ENCODE measurements around the gene TFIP11.
A peak's percentile ranks its signal among the peaks of the same experiment; 100 is the strongest.

Gene TFIP11

DNA sequence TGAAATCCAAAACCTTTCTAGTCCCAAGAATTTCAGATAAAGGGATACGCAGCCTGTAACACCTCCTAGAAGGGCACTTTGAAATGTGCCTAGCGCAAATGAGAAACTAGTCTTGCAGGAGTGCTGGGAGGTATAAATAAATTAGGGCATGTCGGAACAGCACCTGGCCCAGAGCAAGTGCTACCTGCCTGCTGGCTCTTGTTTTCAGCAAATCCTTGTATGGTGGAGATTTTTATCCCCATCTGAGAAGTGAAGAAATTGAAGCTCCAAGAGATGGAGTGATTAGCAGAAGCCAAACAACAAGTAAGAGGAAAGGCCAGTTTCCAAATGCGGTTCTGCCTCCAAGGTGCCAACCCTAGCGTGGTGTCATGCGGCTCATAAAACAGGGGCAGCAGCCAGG is 36.7 kb upstream of the TFIP11 start:
- peak overlapping the region; percentile 12 for H3K27ac ChIP-seq (ENCODE audit: low read depth, low read length, poor library complexity, severe bottlenecking)
- H3K9me3 ChIP-seq (ENCODE audit: low read length): no peaks in the 10 kb centered on the region
- TF ChIP-seq, protein P1, sequence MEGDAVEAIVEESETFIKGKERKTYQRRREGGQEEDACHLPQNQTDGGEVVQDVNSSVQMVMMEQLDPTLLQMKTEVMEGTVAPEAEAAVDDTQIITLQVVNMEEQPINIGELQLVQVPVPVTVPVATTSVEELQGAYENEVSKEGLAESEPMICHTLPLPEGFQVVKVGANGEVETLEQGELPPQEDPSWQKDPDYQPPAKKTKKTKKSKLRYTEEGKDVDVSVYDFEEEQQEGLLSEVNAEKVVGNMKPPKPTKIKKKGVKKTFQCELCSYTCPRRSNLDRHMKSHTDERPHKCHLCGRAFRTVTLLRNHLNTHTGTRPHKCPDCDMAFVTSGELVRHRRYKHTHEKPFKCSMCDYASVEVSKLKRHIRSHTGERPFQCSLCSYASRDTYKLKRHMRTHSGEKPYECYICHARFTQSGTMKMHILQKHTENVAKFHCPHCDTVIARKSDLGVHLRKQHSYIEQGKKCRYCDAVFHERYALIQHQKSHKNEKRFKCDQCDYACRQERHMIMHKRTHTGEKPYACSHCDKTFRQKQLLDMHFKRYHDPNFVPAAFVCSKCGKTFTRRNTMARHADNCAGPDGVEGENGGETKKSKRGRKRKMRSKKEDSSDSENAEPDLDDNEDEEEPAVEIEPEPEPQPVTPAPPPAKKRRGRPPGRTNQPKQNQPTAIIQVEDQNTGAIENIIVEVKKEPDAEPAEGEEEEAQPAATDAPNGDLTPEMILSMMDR (IDR thresholded peaks at IDR 0.05; ENCODE audit: low read length): no peak
- no peak overlapping the region for H3K4me2 ChIP-seq (ENCODE audit: low read length)
- H3K4me1 ChIP-seq (ENCODE audit: insufficient read depth, low read length, severe bottlenecking): peaks cover 77% of the 10 kb centered on the region
- H3K36me3 ChIP-seq (ENCODE audit: insufficient read depth, low read length): peaks cover 19% of the 10 kb centered on the region
- peaks cover 4% of the 10 kb centered on the region for H3K79me2 ChIP-seq (ENCODE audit: insufficient read depth, low read length)
- H2AFZ ChIP-seq (ENCODE audit: low read length): no peak overlapping the region
- no peak overlapping the region for H3K4me3 ChIP-seq (ENCODE audit: low read depth, low read length, poor library complexity, severe bottlenecking)
- H4K20me1 ChIP-seq (ENCODE audit: insufficient read depth, low read length): no peaks in the 10 kb centered on the region
- no peaks in the 10 kb centered on the region for H3K27me3 ChIP-seq (ENCODE audit: insufficient read depth, low read length)
- H3K9me2 ChIP-seq (ENCODE audit: low read depth, low read length): no peaks in the 10 kb centered on the region
- no peak overlapping the region; the same call in 1 of the 2 replicates for H3K9ac ChIP-seq (ENCODE audit: low read length)
- H3F3A ChIP-seq (ENCODE audit: insufficient read depth, low read length): no peaks in the 10 kb centered on the region

DNA sequence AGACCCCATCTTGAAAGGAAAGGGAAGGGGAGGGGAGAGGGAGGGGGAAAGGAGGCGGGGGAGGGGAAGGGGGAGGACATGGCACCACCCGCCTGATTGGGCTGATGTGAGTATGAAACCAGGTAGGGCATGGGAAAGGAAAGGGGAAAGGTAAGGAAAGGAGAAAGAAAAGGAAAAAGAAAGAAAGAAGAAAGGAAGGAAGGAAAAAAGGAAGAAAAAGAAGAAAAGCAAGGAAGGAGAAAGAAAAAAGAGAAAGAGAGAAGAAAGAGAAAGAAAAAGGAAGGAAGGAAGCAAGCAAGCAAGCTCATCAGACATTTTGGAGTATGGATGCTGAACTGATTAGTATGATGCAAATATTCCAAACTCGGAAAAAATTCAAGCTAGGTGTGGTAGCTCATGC is 36.0 kb upstream of the TFIP11 start:
- peaks cover 4% of the 10 kb centered on the region for H3K79me2 ChIP-seq (ENCODE audit: insufficient read depth, low read length)

DNA sequence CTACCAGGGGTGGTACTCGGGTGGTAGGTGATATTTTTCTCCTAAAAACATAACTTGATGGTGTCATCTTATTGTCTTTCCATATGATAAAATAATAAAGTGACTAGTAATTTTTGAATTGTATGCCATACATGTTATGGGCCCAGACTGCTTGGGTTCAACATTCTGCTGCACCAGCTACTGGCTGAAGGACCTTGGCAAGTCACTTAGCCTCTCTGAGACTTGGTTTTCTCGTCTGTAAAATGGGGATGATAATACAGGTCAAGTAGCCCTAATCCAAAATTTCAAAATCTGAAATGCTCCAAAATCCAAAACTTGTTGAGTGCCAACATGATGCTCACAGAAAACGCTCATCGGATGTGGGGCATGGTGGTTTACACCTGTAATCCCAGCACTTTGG is 35.6 kb upstream of the TFIP11 start:
- H3K27me3 ChIP-seq (ENCODE audit: insufficient read depth, low read length): no peaks in the 10 kb centered on the region
- H3K27ac ChIP-seq (ENCODE audit: low read depth, low read length, poor library complexity, severe bottlenecking): peak overlapping the region; percentile 14
- peaks cover 77% of the 10 kb centered on the region for H3K4me1 ChIP-seq (ENCODE audit: insufficient read depth, low read length, severe bottlenecking)
- H3K4me2 ChIP-seq (ENCODE audit: low read length): no peak overlapping the region
- H3K79me2 ChIP-seq (ENCODE audit: insufficient read depth, low read length): peaks cover 4% of the 10 kb centered on the region
- H3K9me2 ChIP-seq (ENCODE audit: low read depth, low read length): no peaks in the 10 kb centered on the region
- H2AFZ ChIP-seq (ENCODE audit: low read length): no peak overlapping the region
- H4K20me1 ChIP-seq (ENCODE audit: insufficient read depth, low read length): no peaks in the 10 kb centered on the region
- H3K4me3 ChIP-seq (ENCODE audit: low read depth, low read length, poor library complexity, severe bottlenecking): no peak overlapping the region
- no peaks in the 10 kb centered on the region for H3F3A ChIP-seq (ENCODE audit: insufficient read depth, low read length)
- H3K9ac ChIP-seq (ENCODE audit: low read length): no peak overlapping the region
- TF ChIP-seq EZH2 (IDR thresholded peaks at IDR 0.05; ENCODE audit: borderline replicate concordance, low read length): no peak
- H3K36me3 ChIP-seq (ENCODE audit: insufficient read depth, low read length): peaks cover 19% of the 10 kb centered on the region
- H3K9me3 ChIP-seq (ENCODE audit: low read length): no peaks in the 10 kb centered on the region

More for the DNA sequence above, 36.0 kb upstream of the TFIP11 start:
- Histone ChIP-seq H3K27me3 (ENCODE audit: insufficient read depth, low read length) (no peaks in the 10 kb centered on the region), H3K36me3 (ENCODE audit: insufficient read depth, low read length) (peaks cover 19% of the 10 kb centered on the region), H3K9me2 (ENCODE audit: low read depth, low read length) (no peaks in the 10 kb centered on the region), H3K27ac (ENCODE audit: low read depth, low read length, poor library complexity, severe bottlenecking) (no peak overlapping the region), H3F3A (ENCODE audit: insufficient read depth, low read length) (no peaks in the 10 kb centered on the region), H3K4me3 (ENCODE audit: low read depth, low read length, poor library complexity, severe bottlenecking) (no peak overlapping the region), H4K20me1 (ENCODE audit: insufficient read depth, low read length) (no peaks in the 10 kb centered on the region), H3K9ac (ENCODE audit: low read length) (no peak overlapping the region), H2AFZ (ENCODE audit: low read length) (no peak overlapping the region), H3K9me3 (ENCODE audit: low read length) (no peaks in the 10 kb centered on the region), H3K4me1 (ENCODE audit: insufficient read depth, low read length, severe bottlenecking) (peaks cover 77% of the 10 kb centered on the region), H3K4me2 (ENCODE audit: low read length) (no peak overlapping the region)
- TF ChIP-seq EZH2 (IDR thresholded peaks at IDR 0.05; ENCODE audit: borderline replicate concordance, low read length): no peak
- TF ChIP-seq, protein P1 (IDR thresholded peaks at IDR 0.05; ENCODE audit: low read length): no peak

DNA sequence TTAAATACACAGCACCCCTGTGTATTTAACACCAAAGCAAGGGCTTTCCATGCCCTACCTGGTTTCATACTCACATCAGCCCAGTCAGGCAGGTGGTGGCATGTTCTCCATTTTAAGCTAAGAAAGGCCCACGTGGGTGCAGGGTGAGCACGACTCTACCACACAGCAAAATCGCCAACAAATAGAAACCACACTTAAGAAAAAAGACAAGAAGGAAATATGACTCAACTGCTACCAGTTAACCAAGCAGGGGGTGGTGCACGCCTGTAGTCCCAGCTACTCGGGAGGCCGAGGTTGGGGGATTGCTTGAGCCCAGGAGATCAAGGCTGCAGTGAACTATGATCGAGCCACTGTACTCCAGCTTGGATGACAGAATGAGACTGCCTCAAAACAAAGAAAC is 35.2 kb upstream of the TFIP11 start:
- Histone ChIP-seq H3K27me3 (ENCODE audit: insufficient read depth, low read length) (no peaks in the 10 kb centered on the region), H3K79me2 (ENCODE audit: insufficient read depth, low read length) (peaks cover 3% of the 10 kb centered on the region), H3F3A (ENCODE audit: insufficient read depth, low read length) (no peaks in the 10 kb centered on the region), H3K4me3 (ENCODE audit: low read depth, low read length, poor library complexity, severe bottlenecking) (no peak overlapping the region), H3K9me2 (ENCODE audit: low read depth, low read length) (no peaks in the 10 kb centered on the region), H3K9ac (ENCODE audit: low read length) (no peak overlapping the region), H3K27ac (ENCODE audit: low read depth, low read length, poor library complexity, severe bottlenecking) (peak overlapping the region; percentile 14), H3K9me3 (ENCODE audit: low read length) (no peaks in the 10 kb centered on the region), H2AFZ (ENCODE audit: low read length) (no peak overlapping the region), H4K20me1 (ENCODE audit: insufficient read depth, low read length) (no peaks in the 10 kb centered on the region), H3K36me3 (ENCODE audit: insufficient read depth, low read length) (peaks cover 22% of the 10 kb centered on the region), H3K4me2 (ENCODE audit: low read length) (no peak overlapping the region), H3K4me1 (ENCODE audit: insufficient read depth, low read length, severe bottlenecking) (peaks cover 77% of the 10 kb centered on the region)
- TF ChIP-seq, protein P1 (IDR thresholded peaks at IDR 0.05; ENCODE audit: low read length): no peak
- no peak for TF ChIP-seq EZH2 (IDR thresholded peaks at IDR 0.05; ENCODE audit: borderline replicate concordance, low read length)
